Astrocyte (in vitro differentiated cells and primary cell): ENCODE results near the gene NRIP3.

Experiments
- EZH2 ChIP-seq: IDR thresholded peaks from 2 replicates; pipeline ENCODE4 v1.6.1; 2012; ENCODE audit warnings: mild to moderate bottlenecking, low read length, inconsistent platforms; ENCODE audit not compliant: insufficient read depth
- TF ChIP-seq, protein P1 (sequence below): IDR thresholded peaks from 2 replicates; pipeline ENCODE4 v1.5.1; 2011; ENCODE audit warnings: low read depth, mild to moderate bottlenecking, inconsistent platforms, low read length, moderate library complexity; ENCODE audit not compliant: insufficient read depth

DNA sequence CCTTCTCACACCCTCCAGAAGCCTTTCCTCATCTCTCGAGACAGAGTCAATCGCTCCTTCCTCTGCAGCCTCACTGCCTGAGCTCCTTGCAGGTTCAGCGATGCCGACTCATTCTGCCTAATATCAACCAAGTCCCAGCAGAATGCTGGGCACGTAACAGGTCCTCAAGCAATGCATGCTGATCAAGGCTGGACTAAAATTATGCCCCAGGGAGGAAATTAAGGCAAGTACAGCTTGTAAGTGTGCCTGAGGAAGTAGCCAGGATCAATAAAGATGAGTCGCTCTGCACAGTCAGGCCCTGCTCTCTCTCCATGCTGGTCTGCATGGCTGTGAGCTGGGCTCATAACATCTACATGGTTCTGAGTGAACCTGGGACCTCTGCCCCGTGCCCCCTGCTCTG is 25.6 kb upstream of the NRIP3 start:
- TF ChIP-seq, protein P1, sequence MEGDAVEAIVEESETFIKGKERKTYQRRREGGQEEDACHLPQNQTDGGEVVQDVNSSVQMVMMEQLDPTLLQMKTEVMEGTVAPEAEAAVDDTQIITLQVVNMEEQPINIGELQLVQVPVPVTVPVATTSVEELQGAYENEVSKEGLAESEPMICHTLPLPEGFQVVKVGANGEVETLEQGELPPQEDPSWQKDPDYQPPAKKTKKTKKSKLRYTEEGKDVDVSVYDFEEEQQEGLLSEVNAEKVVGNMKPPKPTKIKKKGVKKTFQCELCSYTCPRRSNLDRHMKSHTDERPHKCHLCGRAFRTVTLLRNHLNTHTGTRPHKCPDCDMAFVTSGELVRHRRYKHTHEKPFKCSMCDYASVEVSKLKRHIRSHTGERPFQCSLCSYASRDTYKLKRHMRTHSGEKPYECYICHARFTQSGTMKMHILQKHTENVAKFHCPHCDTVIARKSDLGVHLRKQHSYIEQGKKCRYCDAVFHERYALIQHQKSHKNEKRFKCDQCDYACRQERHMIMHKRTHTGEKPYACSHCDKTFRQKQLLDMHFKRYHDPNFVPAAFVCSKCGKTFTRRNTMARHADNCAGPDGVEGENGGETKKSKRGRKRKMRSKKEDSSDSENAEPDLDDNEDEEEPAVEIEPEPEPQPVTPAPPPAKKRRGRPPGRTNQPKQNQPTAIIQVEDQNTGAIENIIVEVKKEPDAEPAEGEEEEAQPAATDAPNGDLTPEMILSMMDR, result no peak
- no peak for TF ChIP-seq EZH2
